ENCODE measurements around the gene TSPAN7. TPM values are rescaled to one million over a fixed set of nuclear protein-coding genes. Genes with fewer than 3 reads are reported as not detected.

Gene TSPAN7
- total and polyA plus RNA-seq, 9 of the 15 experiments (the other 6 are each of a cell fraction or from before 2014, with no cell fraction given): 0.07 to 0.29 (median 0.12) TPM; not detected in 1

- BruUV-seq (replicated peaks): no TSS peak
- in situ Hi-C loops (cut with MboI): no loop called here
- CTCF ChIA-PET (ENCODE audit: low intra/inter-chr PET ratio): no interaction called here
- Histone ChIP-seq H3K4me2 (ENCODE audit: insufficient read depth, low read length) (no peak overlapping the region), H3K79me2 (ENCODE audit: control insufficient read depth, insufficient read depth, low read length) (no peaks in the 10 kb centered on the region), H3K9me1 (ENCODE audit: control insufficient read depth, insufficient read depth, low read length) (no peaks in the 10 kb centered on the region), H3K4me3 (no peak overlapping the region), H3K27me3 (ENCODE audit: control insufficient read depth in 2 of 2, insufficient read depth in 2 of 2, low read length in 2 of 2) (no peaks in the 10 kb centered on the region; a peak in 1 of 5 replicates), H3K9ac (ENCODE audit: insufficient read depth in 1 of 2, low read depth in 2 of 2, low read length in 2 of 2) (no peak overlapping the region), H3K36me3 (ENCODE audit: control insufficient read depth, insufficient read depth, low read length) (no peaks in the 10 kb centered on the region), H3K9me3 (replicated peaks; ENCODE audit: control insufficient read depth, insufficient read depth, low read depth, low read length) (no peaks in the 10 kb centered on the region), H3K4me1 (replicated peaks in 1 of 2; ENCODE audit: control insufficient read depth in 2 of 2, insufficient read depth in 2 of 2, low read length in 2 of 2) (no peaks in the 10 kb centered on the region), H3K27ac (ENCODE audit: extremely low read depth, low read depth, low read length) (no peak overlapping the region), H2AFZ (ENCODE audit: low read depth, low read length) (no peak overlapping the region), H4K20me1 (replicated peaks; ENCODE audit: control insufficient read depth, insufficient read depth, low read length) (no peaks in the 10 kb centered on the region)
- no peak for TF ChIP-seq CREM (IDR thresholded peaks at IDR 0.05; ENCODE audit: low read depth)
- TF ChIP-seq NR0B1 (IDR thresholded peaks at IDR 0.05; ENCODE audit: partially characterized antibody): no peak
- TF ChIP-seq ILK (tag; IDR thresholded peaks at IDR 0.05; ENCODE audit: borderline replicate concordance, low read depth): no peak
- no peak for TF ChIP-seq HDAC8 (tag; IDR thresholded peaks at IDR 0.05)
- TF ChIP-seq SAFB (IDR thresholded peaks at IDR 0.05; ENCODE audit: borderline replicate concordance, low read depth, low read length): no peak
- DNase-seq (ENCODE audit: extremely low read depth in 1 of 4, low spot score in 3 of 4): no peak
- POLR2A ChIA-PET: no interaction called here
- WGBS (ENCODE audit: insufficient coverage, low coverage, missing lambda C conversion rate): 0% methylated on average over 6 of the region's 6 CpGs
- ATAC-seq: no peak
- FAIRE-seq: no peak
- intact Hi-C loops (cut with micrococcal nuclease): no loop called here
Measured at GRCh38 chrX:38610849-38611248, 49.5 kb downstream of the TSPAN7 start.
